ENCODE data around the gene KIF2C.
A peak's percentile ranks its signal among the peaks of the same experiment; 100 is the strongest.
"Not testable (repeated sequence)": the region's sequence is repeated elsewhere in the genome, so short reads cannot be mapped to it uniquely, and the experiment has no call there.

KIF2C gene

DNA sequence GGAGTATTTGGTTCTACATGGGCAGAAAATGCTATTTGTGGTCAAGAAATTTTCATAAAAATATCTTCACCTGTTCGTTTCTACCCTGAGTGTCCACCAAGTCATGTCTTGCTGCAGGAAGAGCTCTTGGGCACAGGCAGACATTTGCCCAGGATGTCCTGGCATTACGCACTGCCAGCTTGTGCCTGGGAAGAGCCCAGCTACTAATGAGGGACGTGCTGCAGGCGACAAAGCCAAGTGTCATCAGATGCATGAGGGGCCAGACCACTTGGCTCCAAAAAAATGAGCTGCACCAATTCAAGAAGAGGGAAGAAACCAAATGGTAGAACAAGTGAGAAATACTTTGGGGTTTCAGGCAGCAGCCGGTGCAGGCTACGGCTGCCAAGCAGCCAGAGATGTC, 21.5 kb upstream of the KIF2C start:
- DNase-seq, result no peak

DNA sequence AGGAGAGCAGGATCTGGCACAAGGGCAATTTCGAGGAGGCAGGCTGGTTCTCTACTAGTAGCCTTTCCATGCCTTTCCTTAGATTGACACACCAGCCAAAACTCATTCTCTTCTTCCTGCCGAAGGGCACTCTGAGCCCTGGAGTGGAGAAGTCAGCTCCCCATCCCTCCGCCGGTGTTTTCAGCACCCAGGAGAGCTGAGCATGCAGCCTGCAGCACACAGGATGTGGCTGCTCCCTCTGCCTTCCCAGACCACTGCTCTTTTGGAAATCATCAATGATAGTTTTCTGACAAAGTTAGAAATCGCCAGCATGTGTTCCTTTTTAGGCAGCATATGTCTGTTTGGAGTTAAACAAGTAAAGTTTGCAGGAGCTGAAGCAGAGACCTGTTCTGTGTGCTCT, 20.3 kb upstream of the KIF2C start:
- no peak for DNase-seq

DNA sequence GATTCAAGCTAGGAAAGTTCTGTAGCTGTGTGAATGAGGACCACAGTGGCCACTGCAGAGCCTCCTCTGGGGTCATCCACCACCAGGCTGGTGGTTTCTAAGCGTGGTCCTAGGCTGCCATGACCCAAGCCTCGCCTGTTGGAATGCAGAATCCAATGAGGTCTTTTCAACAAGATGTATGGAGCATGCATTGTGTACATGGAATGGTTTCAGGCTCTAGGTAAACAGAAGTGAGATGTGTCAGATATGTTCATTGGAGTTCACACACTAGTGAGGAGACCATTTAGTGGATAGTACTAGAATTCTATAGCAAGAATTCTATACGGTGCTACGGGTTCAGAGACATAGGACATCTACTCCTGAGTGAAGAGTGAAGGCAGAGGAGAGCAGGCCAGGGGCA, 19.4 kb upstream of the KIF2C start:
- DNase-seq, result no peak

DNA sequence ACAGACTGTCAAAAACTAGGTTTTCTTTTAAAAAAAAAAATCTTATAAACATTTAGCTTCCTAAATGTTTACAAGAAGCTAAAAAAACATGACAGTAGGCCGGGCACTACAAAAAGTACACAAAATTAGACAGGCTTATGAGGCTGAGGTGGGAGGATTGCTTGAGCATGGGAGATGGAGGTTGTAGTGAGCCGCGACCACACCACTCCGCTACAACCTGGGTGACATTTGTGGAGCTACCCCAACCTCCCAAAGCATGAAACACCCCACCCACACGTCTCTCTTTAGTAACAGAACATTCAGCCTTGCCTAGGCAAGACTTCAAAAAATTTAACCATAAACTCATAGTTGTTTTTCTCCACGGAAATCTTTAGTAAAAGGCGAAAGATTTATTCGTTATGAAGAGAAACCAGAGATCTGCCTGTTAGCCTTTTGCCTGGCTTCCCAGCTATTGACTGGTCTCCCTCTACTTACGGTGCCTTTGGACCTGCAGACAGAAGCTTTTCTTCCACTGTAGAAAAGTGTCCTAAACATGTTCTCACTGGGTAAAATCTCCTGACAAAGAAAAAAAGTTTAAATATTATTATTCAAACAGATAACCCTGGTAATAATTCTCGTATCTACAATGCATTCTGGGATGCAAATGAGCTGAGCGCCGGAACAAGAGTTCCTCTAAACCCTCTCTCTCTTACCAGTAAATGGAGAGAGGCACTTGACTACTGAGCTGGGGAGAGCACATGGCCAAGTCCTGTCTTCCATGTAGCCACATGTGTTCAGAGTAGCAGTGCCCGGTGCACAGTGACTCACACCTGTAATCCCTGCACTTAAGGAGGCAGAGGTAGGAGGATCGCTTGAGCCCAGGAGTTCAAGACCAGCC, 17.9 kb upstream of the KIF2C start:
- DNase-seq, result peak in 19 of 58 donors; percentile 5 to 66 (median 18)

DNA sequence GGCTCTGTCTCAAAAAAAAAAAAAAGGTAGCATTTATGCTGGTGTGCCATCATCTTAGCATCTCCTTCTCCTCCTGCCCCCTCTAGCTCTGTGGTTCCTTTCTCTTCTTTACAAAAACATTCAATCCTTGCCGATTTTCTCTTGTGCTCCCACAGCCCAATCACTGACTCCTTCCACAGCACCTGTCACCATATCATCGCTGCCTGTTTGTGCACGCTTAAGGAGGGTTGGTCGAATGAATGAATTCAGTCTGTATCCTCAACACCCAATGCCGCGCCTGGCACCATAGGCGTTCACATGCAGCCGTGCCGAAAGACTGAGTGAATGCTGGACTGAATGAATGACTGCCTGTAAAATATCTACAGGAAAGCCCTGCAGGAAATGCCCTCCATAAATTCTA, 16.6 kb upstream of the KIF2C start:
- no peak for DNase-seq

DNA sequence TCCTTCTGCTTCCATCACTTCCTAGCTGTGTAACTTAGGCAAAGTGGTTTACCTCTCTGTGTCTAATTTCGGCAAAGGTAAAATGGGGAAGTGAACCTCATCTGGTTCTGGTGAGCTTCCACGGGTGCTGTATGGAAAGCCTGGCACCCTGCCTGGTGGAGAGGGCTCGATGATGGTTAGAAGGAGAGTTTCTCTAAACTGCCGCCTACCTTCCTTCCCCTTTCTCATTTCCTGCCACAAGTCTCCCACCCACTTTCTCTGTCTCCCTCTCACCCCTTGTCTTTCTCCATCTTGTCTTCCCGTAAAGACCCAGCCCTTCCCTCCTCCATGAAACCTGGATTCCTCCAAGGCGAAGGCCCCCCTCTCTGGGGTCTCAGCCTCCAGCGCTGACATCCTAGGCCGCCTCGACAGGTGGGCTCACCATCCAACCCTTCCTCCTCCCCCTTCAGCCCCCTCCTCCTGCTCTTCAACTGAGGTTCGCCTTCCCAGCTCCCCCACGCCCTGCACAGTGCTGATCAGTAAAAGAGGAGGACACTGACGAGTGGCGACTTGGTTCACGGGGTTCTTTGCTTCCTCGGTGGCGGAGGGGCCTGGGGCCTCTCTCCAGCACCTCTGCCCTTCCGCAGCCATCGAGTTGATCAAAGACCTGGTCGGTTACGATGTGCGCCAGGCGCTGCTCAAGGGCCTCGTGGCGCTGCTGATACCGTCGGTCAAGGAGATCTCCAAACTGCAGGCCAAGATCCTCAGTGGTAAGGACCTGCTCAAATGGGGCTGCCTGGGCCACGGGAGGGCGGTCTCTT, 15.9 kb upstream of the KIF2C start:
- DNase-seq, result peak in 2 of 58 donors; percentile 21 to 25

DNA sequence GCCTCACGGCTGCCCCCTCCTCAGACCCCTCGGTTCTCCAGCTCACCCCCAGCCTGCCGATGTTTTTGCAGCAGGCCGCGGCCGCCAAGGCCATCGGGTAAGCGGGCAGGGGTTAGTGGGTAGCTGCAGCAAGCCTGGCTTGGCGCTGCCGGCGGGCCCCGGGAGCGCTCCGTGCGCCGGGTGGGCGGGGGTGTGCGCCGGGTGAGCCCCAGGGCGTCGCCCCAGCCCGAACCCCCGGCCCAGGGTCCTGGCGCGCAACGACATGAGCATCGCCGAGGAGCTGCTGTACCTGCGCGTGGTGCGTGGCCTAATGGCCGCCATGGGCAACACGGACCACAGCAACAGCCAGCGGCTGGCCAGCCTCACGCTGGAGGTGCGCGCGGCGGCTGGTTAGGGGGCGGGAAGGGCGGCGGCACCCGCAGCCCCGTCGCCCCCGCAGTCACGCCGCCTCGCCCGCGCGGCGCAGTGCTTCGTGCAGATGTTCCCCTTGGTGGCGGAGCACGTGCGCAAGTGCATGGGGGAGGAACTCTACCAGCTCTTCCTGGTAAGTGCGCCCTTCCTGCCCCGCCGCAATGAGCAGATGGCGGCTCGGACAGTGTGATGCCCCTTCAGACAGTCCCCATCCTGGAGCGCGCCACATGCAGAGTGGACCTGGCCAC, 15.2 kb upstream of the KIF2C start:
- DNase-seq, result no peak

DNA sequence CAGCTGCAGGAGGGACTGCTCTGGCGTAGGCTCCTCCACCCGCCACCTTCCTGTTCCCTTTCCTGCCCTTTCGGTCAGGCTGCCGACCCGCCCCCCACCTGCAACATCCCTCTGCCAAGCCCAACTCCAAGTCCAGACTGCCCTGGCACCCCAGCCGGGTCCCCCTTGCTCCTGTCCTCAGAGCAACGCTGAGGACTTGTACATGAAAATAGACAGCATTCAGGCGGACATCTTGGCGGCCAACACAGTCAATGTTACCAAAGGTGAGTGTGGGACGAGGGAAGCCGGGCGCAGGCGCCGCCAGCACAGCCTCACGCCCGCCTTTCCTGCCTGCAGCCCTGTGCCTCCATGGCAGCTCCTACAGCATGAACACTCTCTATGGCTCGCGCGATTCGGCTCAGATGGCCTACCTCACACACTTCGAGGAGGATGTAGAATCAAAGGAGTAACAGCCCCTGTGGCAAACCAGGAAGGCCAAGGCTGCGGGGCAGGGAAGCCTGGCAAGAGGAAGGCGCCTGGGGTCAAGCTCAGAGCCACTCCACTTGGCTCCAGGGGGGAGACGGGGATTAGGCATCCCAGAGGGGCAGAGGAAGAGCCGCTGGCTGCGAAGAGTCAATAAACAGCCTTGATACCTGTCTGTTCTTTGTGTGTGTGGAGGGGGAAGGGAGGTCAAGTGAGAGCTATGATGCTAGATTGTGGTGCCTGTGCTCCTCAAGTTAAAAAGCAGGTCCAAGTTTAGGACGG, 14.5 kb upstream of the KIF2C start:
- DNase-seq, result no peak

DNA sequence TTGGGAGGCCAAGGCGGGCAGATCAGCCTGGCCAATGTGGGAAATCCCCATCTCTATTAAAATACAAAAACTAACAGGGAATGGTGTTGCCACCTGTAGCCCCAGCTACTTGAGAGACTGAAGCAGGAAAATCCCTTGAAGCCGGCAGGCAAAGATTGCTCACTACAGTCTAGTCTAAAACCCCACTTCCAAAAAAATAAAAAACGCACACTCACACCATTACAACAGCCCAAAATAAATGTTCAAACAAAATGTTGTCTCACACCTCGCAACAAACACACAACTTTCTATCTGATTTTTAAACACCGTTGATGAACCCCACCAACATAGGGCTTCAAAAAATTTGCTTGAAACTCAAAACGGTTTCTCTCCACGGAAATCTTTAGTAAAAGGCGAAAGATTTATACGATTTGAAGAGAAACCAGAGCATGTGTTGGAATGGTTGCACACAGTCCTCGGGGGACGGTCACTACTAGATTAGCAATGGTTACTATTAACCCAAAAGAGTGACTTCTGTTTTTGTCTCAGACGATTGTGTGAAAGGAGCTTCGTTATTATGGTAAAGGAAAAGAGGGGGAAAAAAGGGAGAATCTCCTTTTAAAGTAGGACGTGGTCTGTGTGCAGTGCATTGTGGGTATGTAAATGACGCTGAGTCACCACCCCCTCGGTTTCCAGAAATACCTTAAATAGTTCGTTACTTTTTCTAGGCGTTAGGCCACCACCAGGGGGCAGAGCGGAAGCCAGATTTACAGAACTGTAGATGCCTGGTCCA, 8.7 kb upstream of the KIF2C start, which contains the start of gene RNU5D-1:
Gene RNU5D-1, minus strand, starts transcription at position 430 of the 772 bp plus-strand sequence.
- peak; percentile 13 to 98 (median 82) for DNase-seq

DNA sequence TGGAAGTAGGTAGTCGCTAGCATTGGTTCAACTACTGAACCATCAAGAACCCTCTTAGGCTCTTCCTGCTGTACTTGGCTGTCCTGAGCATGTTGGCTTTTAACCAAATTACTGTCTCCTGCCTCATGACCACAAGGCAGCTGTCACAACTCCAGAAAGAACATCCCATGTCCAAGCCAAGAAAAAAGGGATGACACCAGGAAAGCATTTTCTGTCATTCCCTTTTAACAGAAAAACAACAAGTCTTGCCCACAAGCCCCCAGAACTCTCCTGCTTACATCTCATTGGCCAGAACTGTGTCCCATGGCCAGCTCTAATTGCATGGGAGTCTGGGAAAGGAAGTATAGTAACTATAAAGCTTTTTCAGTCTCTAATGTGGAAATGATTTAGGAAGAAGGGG, 6.3 kb upstream of the KIF2C start:
- no peak for DNase-seq

DNA sequence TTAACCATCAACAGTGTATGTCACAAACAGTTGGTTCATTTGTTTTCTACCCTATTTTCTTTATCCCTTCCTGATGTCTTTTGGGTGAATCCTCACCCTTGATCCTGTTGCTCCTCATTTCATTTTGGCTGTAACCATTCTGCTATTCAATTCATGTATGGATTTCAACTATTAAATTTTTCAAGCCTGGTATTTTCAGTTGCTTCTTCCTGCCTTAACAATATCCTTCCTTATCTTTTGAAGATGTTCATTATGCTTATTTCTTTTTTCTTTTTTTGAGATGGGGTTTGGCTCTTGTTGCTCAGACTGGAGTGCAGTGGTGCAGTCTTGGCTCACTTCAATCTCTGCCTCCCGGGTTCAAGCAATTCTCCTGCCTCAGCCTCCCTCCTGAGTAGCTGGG, 5.9 kb upstream of the KIF2C start:
- no peak for DNase-seq

DNA sequence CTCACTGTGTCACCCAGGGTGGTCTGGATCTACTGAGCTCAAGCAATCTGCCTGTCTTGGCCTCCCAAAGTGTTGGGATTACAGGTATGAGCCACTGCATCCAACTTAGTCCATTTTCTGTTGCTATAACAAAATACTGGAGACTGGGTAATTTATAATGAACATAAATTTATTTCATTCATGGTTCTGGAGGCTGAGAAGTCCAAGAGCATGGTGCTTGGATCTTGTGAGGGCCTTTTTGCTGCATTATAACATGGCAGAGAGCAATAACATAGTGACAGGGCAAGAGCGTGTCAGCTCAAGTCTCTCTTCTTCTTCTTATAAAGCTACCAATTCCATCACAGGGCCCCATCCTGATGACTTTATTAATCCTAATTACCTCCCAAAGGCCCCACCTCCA, 3.6 kb upstream of the KIF2C start:
- DNase-seq, result no peak

DNA sequence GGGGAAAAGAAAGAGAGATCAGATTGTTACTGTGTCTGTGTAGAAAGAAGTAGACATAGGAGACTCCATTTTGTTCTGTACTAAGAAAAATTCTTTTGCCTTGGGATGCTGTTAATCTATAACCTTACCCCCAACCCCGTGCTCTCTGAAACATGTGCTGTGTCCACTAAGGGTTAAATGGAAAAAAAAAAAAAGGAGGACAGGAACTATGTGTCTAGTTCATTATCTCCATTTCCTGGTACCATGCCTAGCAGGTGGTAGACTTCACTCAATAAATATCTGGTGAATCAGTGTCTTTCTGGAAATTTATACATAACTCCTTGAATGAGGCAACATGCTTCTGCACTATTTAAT, 707 bp upstream of the KIF2C start:
- not testable (repeated sequence) for DNase-seq

DNA sequence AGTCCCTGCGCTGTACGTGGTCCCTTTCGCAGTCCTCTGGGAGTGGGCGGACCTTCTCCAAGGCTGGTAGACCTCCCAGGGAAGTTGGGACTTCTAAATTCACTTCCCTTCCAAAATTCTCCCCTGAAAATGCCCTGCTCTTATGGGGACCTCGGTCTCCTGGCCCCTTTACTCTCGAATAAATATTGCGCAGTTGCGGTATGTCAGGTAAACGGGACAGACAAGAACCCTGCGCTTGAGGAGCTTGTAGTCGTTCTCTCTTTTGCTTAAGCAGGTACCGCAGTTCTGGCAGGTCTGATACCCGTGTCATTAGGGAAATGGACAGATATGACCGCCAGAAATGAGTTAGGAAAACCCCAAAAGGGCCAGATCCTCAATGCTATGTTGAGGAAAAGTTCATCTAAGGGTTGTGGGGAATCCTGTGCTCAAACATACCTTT, 561 bp downstream of the KIF2C start:
- no peak for DNase-seq

DNA sequence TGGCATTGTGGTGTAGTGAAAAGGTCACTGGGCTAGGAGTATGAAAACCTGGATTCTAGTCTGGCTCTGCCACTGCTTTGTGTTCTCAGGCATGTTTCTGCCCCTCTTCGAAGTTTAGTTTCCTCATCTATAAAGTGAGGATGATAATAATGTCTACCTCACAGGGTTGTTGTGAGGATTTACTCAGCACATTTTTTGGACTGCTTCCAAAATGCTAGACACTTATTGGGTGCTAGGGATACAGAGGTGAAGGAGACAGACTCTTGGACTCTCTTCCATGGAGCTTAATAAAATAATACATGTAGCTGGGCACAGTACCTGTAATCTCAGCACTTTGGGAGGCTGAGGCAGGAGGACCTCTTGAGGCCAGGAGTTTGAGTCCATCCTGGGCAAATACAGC, 3.6 kb downstream of the KIF2C start:
- DNase-seq, result no peak

DNA sequence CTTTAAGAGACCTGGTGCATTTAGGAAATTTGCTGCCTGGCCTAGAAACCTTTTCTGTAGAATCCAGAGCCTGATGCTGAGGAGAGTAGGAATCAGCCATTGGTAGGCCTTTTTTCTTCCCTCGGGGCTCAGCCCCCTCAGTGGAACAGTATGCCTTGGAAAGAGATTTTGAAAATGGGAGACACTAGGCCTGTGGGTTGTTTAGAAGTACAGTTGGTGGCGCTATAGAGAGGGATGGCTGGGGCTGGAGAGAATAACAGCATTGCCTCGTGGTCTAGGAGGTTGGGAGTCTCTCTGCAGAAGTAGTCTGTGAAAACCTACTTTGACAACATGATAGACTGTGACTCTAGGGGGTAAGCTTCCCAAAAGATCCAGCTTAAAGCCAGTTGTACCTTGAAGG, 8.2 kb downstream of the KIF2C start:
- no peak for DNase-seq

DNA sequence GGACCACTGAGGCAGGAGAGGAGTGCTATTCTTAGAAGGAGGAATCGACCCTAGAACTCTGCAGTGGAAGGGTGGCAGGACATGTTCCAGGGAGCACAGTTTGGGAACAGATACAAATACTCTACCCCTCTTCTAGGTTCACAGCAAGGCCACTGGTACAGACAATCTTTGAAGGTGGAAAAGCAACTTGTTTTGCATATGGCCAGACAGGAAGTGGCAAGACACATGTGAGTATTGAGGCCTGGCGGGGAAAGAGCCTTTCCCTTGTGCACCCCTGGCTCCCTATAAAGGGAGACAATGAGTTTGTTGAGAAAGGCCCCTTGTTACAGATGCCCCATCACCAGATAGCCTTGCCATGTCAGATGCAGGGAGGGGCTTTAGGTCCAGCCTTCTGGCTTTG, 17.8 kb downstream of the KIF2C start:
- no peak for DNase-seq

DNA sequence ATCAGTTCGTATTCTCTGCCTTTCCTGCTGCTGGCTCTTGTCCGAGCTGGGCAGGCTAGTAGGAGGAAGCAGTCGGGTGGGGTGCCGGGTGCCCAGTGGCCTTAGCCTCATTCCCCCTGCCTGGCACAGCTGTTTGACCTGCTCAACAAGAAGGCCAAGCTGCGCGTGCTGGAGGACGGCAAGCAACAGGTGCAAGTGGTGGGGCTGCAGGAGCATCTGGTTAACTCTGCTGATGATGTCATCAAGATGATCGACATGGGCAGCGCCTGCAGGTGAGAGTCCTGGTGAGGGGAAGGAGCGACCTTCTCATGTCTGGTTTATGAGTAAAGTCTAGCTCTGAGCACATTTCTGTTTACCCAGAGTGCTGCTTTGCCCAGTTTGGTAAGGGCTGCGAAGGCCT, 19.4 kb downstream of the KIF2C start:
- DNase-seq, result no peak

DNA sequence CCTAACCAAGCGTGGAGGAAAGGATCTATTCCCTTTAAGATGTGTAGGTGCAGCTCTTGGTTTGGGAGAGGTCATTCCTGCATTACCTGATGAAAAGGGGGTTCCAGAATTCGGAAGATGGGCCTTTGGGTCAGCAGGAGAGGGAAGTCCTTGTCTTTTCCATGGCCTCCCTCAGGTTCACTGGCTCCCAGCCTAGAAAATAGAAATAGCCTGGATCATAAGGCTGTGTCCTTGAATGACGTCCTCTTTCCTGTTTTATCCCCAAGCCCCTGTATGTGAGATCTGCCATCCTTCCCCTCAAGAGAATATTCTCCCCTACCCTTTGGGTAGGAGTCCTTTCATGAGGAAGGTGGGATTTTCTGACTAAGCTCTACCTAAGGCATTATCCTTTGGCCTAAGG, 21.2 kb downstream of the KIF2C start:
- DNase-seq, result no peak

DNA sequence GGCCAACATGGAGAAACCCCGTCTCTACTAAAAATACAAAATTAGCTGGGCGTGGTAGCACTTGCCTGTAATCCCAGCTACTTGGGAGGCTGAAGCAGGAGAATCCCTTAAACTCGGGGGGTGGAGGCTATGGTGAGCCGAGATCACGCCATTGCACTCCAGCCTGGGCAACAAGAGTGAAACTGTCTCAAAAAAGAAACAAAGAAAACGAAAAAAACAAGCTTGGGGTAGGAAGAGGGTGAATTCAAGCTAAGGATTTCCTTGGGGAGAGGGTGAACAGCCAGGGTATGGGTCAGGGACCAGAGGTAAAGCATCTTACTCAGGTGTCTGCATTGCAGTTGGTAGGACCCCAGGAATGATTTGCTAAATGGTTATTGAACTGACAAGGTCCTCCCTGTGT, 26.8 kb downstream of the KIF2C start:
- not testable (repeated sequence) for DNase-seq

All from anterior cingulate cortex (tissue), 58 donors.